ENCODE measurements around the gene RPLP2. TPM values are rescaled to one million over a fixed set of nuclear protein-coding genes. Genes with fewer than 3 reads are reported as not detected.

RPLP2 gene
- total and polyA plus RNA-seq, 8 donors: 761 to 1,687 (median 1,137) TPM

GRCh38 chr11:788953-789940 is 20.5 kb upstream of the RPLP2 start:
- no peak for ATAC-seq
- intact Hi-C loops (cut with DNase I): no loop called here
- peaks cover 0 to 5% (median 0%) of the 10 kb centered on the region in 3 donors for H3K4me1 ChIP-seq
- DNase-seq: peak in 2 of 6 donors; percentile 43 to 74
- WGBS, 2 donors: 37 to 40% methylated on average over 28 to 31 of the region's 31 CpGs
- H3K36me3 ChIP-seq: peaks cover 0 to 14% (median 4%) of the 10 kb centered on the region in 3 donors
- no peaks in the 10 kb centered on the region for H3K9me3 ChIP-seq
- H3K4me3 ChIP-seq: no peak overlapping the region
- H3K27ac ChIP-seq: no peak overlapping the region
- FAIRE-seq: no peak
- H3K27me3 ChIP-seq: no peaks in the 10 kb centered on the region
- TF ChIP-seq CTCF (IDR thresholded peaks at IDR 0.05): no peak

- ATAC-seq: no peak
- H3K36me3 ChIP-seq: peaks cover 0 to 14% (median 4%) of the 10 kb centered on the region in 3 donors
- no peak for TF ChIP-seq CTCF (IDR thresholded peaks at IDR 0.05)
- WGBS, 2 donors: 6 to 9% methylated on average over 19 to 44 of the region's 44 CpGs
- peak in 2 of 6 donors; percentile 58 to 71 for DNase-seq
- intact Hi-C loops (cut with DNase I): no loop called here
- FAIRE-seq: no peak
- H3K27ac ChIP-seq: no peak within 1 kb of the TSS
- H3K4me1 ChIP-seq: peaks cover 0 to 5% (median 0%) of the 10 kb centered on the region in 3 donors
- no peak within 1 kb of the TSS for H3K4me3 ChIP-seq
- no peaks in the 10 kb centered on the region for H3K9me3 ChIP-seq
- H3K27me3 ChIP-seq: no peaks in the 10 kb centered on the region
Observed at GRCh38 chr11:789943-790342, 19.8 kb upstream of the RPLP2 start, which contains the start of gene CEND1. TSS of gene CEND1 (minus strand) at chr11:790090. CDS start at chr11:788576, 1,514 bp downstream.

GRCh38 chr11:790721-791564 is 18.8 kb upstream of the RPLP2 start:
- DNase-seq: peak in 2 of 6 donors; percentile 57 to 79
- no peak for TF ChIP-seq CTCF (IDR thresholded peaks at IDR 0.05)
- 76 to 84% methylated on average over 18 of the region's 18 CpGs for WGBS, 2 donors
- Histone ChIP-seq H3K4me1 (peaks cover 0 to 5% (median 0%) of the 10 kb centered on the region in 3 donors), H3K36me3 (peaks cover 0 to 14% (median 4%) of the 10 kb centered on the region in 3 donors), H3K4me3 (no peak overlapping the region), H3K27ac (no peak overlapping the region), H3K27me3 (no peaks in the 10 kb centered on the region), H3K9me3 (no peaks in the 10 kb centered on the region)
- ATAC-seq: no peak
- intact Hi-C loops (cut with DNase I): no loop called here
- no peak for FAIRE-seq

- no peak overlapping the region for H3K4me3 ChIP-seq
- peaks cover 0 to 14% (median 4%) of the 10 kb centered on the region in 3 donors for H3K36me3 ChIP-seq
- no peaks in the 10 kb centered on the region for H3K27me3 ChIP-seq
- no peak for FAIRE-seq
- peaks cover 5 to 11% (median 7%) of the 10 kb centered on the region in 3 donors for H3K4me1 ChIP-seq
- ATAC-seq: no peak
- no peak for TF ChIP-seq CTCF (IDR thresholded peaks at IDR 0.05)
- DNase-seq: peak in 4 of 6 donors; percentile 17 to 83 (median 60)
- H3K27ac ChIP-seq: no peak overlapping the region
- intact Hi-C loops (cut with DNase I): no loop called here
- no peaks in the 10 kb centered on the region for H3K9me3 ChIP-seq
- WGBS, 2 donors: 87 to 92% methylated on average over 46 to 48 of the region's 49 CpGs
Observed at GRCh38 chr11:791658-792534, 17.9 kb upstream of the RPLP2 start.

Data from pancreas (tissue), 10 donors.